Measurements from ENCODE around the gene PCED1A. TPM values are rescaled to one million over a fixed set of nuclear protein-coding genes. Genes with fewer than 3 reads are reported as not detected.
"Not testable (repeated sequence)": the region's sequence is repeated elsewhere in the genome, so short reads cannot be mapped to it uniquely, and the experiment has no call there.

Gene PCED1A
- total RNA-seq, 2 experiments from 2014 or later, result 33.9 to 34.3 TPM

DNA sequence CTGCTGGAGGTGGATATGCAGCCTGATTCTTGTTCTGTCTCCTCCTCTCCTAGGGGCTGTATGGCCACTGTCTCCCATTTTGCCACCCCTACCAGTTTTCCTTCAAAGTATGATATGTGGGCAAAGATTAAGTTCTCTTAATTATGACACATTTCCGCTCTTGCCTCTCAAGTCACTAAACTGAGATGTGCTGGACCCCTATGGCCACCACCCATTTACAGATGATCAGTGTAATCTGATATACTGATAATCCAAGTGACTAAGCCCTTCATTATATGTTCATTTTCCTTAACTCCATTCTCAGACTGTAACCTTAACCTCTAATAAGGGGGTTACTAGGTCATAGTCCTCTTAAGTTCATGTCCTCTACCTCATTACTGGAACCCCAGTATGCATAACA is 26.4 kb downstream of the PCED1A start:
- ATAC-seq, result no peak
- DNase-seq, result no peak
- no peak overlapping the region for H3K27ac Mint-ChIP-seq
- H3K4me3 Mint-ChIP-seq, result no peak overlapping the region
- no peaks in the 10 kb centered on the region for H3K4me1 Mint-ChIP-seq (ENCODE audit: low read depth)
- TF ChIP-seq, protein P1, sequence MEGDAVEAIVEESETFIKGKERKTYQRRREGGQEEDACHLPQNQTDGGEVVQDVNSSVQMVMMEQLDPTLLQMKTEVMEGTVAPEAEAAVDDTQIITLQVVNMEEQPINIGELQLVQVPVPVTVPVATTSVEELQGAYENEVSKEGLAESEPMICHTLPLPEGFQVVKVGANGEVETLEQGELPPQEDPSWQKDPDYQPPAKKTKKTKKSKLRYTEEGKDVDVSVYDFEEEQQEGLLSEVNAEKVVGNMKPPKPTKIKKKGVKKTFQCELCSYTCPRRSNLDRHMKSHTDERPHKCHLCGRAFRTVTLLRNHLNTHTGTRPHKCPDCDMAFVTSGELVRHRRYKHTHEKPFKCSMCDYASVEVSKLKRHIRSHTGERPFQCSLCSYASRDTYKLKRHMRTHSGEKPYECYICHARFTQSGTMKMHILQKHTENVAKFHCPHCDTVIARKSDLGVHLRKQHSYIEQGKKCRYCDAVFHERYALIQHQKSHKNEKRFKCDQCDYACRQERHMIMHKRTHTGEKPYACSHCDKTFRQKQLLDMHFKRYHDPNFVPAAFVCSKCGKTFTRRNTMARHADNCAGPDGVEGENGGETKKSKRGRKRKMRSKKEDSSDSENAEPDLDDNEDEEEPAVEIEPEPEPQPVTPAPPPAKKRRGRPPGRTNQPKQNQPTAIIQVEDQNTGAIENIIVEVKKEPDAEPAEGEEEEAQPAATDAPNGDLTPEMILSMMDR (IDR thresholded peaks at IDR 0.05), result no peak
- POLR2A ChIA-PET, result no interaction called here
- peaks cover 16% of the 10 kb centered on the region for H3K27me3 Mint-ChIP-seq
- H3K9me3 Mint-ChIP-seq, result peaks cover 6% of the 10 kb centered on the region
- no peaks in the 10 kb centered on the region for H3K36me3 Mint-ChIP-seq (ENCODE audit: low read depth)
- CTCF ChIA-PET, result no interaction called here
- intact Hi-C loops (cut with micrococcal nuclease), result no loop called here

DNA sequence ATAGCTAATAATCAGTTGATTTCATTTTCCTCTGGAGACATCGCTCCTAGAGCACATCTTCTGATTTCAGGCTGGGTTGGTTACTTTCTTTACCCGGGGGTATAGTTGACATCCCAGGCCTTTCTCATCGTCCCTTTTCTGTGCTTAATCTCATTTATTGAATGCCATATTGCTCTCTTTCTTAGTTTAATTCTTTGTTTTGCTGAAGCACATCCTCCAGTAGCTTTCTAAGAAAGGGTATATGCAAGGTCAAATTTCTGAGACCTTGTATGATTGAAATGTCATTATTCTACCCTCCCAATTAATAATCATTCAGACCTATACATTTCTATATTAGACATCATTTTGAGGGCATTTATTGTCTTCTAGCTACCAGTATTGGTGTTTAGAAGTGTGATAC is 28.3 kb downstream of the PCED1A start:
- CTCF ChIA-PET, result interaction anchor here (0.7 to 1.1 kb wide), 3 partner anchors 69 to 127 kb away, joined by 3 to 5 read pairs (median 4); no protein-coding TSS in a partner anchor
- ATAC-seq, result no peak

DNA sequence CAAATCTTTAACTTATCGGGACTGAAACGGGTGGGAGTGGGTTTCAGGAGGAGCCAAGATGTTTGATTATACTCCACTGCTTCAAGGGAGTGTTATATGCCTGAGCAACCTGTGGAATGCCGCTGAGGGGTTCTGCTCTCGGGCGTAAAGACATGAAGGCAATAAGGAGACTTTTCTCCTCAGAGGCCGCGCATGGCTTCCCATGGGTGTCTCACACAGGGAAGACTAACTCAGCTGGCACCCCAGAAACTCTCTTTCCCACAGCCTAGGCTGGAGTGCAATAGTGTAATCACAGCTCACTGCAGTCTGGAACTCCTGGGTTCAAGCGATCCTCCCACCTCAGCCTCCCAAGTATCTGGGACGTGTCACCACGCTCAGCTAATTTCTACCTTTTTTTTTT is 30.8 kb downstream of the PCED1A start:
- TF ChIP-seq, protein P1 (IDR thresholded peaks at IDR 0.05), result no peak
- ChIA-PET POLR2A (no interaction called here), CTCF (no interaction called here)
- ATAC-seq (no peak), DNase-seq (no peak)
- no peaks in the 10 kb centered on the region for H3K4me1 Mint-ChIP-seq (ENCODE audit: low read depth)
- no peaks in the 10 kb centered on the region for H3K36me3 Mint-ChIP-seq (ENCODE audit: low read depth)
- peaks cover 6% of the 10 kb centered on the region for H3K9me3 Mint-ChIP-seq
- H3K27me3 Mint-ChIP-seq, result peaks cover 24% of the 10 kb centered on the region
- H3K27ac Mint-ChIP-seq, result no peak overlapping the region
- intact Hi-C loops (cut with micrococcal nuclease), result no loop called here
- no peak overlapping the region for H3K4me3 Mint-ChIP-seq

More for the DNA sequence above, 28.3 kb downstream of the PCED1A start:
- POLR2A ChIA-PET, result interaction anchor here (1.1 kb wide), 1 partner anchor 9 kb away, joined by 3 read pairs; no protein-coding TSS in a partner anchor
- DNase-seq, result no peak
- H3K9me3 Mint-ChIP-seq, result peaks cover 6% of the 10 kb centered on the region
- peaks cover 15% of the 10 kb centered on the region for H3K27me3 Mint-ChIP-seq
- no peaks in the 10 kb centered on the region for H3K4me1 Mint-ChIP-seq (ENCODE audit: low read depth)
- TF ChIP-seq, protein P1 (IDR thresholded peaks at IDR 0.05), result no peak
- H3K27ac Mint-ChIP-seq, result no peak overlapping the region
- H3K4me3 Mint-ChIP-seq, result no peak overlapping the region
- intact Hi-C loops (cut with micrococcal nuclease), result no loop called here
- no peaks in the 10 kb centered on the region for H3K36me3 Mint-ChIP-seq (ENCODE audit: low read depth)

DNA sequence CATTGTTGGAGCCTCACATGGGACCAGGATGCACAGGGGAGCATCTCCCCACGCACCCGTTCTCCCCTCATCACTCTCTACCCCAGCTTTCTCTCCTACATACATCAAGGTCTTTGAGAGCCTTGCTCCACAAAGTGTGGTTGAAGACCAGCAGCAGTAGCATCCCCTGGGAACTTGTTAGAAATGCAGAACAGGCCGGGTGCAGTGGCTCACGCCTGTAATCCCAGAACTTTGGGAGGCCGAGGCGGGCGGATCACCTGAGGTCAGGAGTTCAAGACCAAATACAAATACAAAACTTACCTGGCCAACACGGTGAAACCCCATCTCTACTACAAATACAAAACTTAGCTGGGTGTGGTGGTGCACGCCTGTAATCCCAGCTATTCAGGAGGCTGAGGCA is 32.5 kb downstream of the PCED1A start:
- CTCF ChIA-PET; POLR2A ChIA-PET; H3K4me3 Mint-ChIP-seq; DNase-seq; H3K36me3 Mint-ChIP-seq (ENCODE audit: low read depth); H3K9me3 Mint-ChIP-seq; H3K27ac Mint-ChIP-seq; intact Hi-C loops (cut with micrococcal nuclease); H3K4me1 Mint-ChIP-seq (ENCODE audit: low read depth); ATAC-seq: not testable (repeated sequence)
- peaks cover 30% of the 10 kb centered on the region for H3K27me3 Mint-ChIP-seq

DNA sequence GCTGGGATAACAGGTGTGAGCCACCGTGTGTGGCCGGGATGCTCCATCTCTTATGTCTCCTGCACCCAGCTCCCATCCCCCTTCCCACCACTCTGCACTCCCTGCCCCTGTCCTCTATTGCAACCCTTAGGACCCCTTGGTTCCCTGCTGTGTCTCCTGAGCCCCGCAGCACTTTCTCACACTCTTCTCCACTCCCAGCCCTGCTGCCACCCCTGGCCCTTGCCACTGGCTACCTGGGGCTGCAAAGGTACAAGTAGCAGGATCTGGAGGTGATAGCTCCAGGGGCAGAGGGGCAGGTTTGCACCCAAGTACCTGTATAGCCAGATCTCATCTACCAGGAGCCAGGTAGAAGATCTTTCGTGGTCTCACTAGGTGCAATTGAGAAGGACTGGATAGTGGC is 33.4 kb downstream of the PCED1A start:
- DNase-seq, result no peak
- ATAC-seq, result no peak
- Mint-ChIP-seq H3K4me1 (ENCODE audit: low read depth) (no peaks in the 10 kb centered on the region), H3K4me3 (no peak overlapping the region), H3K36me3 (ENCODE audit: low read depth) (no peaks in the 10 kb centered on the region), H3K9me3 (peaks cover 3% of the 10 kb centered on the region), H3K27me3 (peaks cover 32% of the 10 kb centered on the region), H3K27ac (no peak overlapping the region)
- POLR2A ChIA-PET, result no interaction called here
- intact Hi-C loops (cut with micrococcal nuclease), result no loop called here
- CTCF ChIA-PET, result no interaction called here
- TF ChIP-seq, protein P1 (IDR thresholded peaks at IDR 0.05), result no peak

DNA sequence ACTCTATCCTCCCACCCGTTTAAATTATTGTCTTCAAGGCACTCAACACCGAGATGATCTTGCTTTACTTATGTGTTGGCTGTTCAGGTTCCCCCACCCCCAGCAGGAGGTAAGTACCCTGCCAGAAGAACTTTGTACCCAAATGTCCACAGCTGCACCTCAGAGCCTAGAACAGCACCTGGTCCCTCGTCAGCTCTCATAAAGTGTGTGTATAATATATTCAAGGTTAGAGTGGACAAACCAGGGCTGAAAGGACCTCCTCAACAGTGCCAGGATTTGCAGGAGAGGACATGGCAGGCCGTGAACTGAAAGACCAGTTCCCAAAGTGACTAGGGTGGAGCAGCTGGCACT is 34.1 kb downstream of the PCED1A start:
- TF ChIP-seq, protein P1 (IDR thresholded peaks at IDR 0.05), result no peak
- no peaks in the 10 kb centered on the region for H3K36me3 Mint-ChIP-seq (ENCODE audit: low read depth)
- ChIA-PET POLR2A (no interaction called here), CTCF (no interaction called here)
- H3K9me3 Mint-ChIP-seq, result no peaks in the 10 kb centered on the region
- peaks cover 37% of the 10 kb centered on the region for H3K27me3 Mint-ChIP-seq
- no peak for ATAC-seq
- H3K27ac Mint-ChIP-seq, result no peak overlapping the region
- peaks cover 2% of the 10 kb centered on the region for H3K4me1 Mint-ChIP-seq (ENCODE audit: low read depth)
- DNase-seq, result no peak
- intact Hi-C loops (cut with micrococcal nuclease), result no loop called here
- H3K4me3 Mint-ChIP-seq, result no peak overlapping the region

Data from activated CD8-positive, alpha-beta T cell treated with anti-CD3 and anti-CD28 coated beads for 36 hours (primary cell).